Measurements from ENCODE around the gene SHISA7. TPM values are rescaled to one million over a fixed set of nuclear protein-coding genes. Genes with fewer than 3 reads are reported as not detected.
"Not testable (repeated sequence)": the region's sequence is repeated elsewhere in the genome, so short reads cannot be mapped to it uniquely, and the experiment has no call there.

Gene SHISA7
- total and polyA plus RNA-seq, 2 of the 4 experiments (the other 2 are of a cell fraction): not detected

DNA sequence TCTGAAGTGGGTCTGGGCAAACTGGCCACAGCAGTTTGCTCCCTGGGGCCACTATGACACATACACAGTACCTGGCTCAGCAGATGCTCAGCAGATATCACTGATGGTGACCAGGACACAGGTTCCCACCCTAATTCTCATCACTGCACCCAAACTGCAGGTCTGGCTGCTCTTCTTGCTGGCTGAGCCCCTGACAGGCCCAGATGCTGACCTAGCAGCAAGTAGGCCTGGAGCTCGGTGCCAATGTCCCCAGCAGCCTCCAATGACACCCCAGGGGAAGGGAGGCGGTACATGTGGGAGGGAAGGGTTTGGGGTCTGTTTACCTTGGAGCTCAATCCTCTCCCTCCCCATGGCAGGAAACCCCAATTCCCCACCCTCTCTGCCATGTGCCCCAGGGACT lies 40.6 kb downstream of the SHISA7 start:
- Histone ChIP-seq H3K9me3 (ENCODE audit: control insufficient read depth, insufficient read depth, low read length) (no peaks in the 10 kb centered on the region), H3K27me3 (ENCODE audit: control insufficient read depth, insufficient read depth, low read length) (no peaks in the 10 kb centered on the region), H2AK5ac (ENCODE audit: low read depth, low read length) (no peak overlapping the region), H4K20me1 (ENCODE audit: insufficient read depth, low read length) (peaks cover 71% of the 10 kb centered on the region), H3K4ac (ENCODE audit: low read depth, low read length) (no peak overlapping the region), H4K5ac (ENCODE audit: low read depth, low read length) (no peak overlapping the region), H2BK20ac (ENCODE audit: low read depth, low read length) (no peak overlapping the region), H3K79me1 (ENCODE audit: low read depth in 1 of 2, low read length in 2 of 2) (peaks cover 7 to 51% of the 10 kb centered on the region in 2 experiments), H3K4me2 (ENCODE audit: low read depth, low read length) (no peak overlapping the region), H3K9ac (ENCODE audit: low read depth, low read length) (no peak overlapping the region), H3K56ac (ENCODE audit: extremely low read depth, insufficient read depth, low read length) (no peak overlapping the region), H2AK9ac (replicated peaks; ENCODE audit: low read depth, low read length, poor library complexity) (no peak overlapping the region), H3K9me1 (ENCODE audit: insufficient read depth, low read length) (peaks cover 19% of the 10 kb centered on the region), H3K23ac (ENCODE audit: low read depth, low read length) (no peak overlapping the region), H3K4me3 (ENCODE audit: insufficient read depth, low read depth, low read length) (no peak overlapping the region), H2AFZ (replicated peaks; ENCODE audit: low read length, poor library complexity) (peak overlapping the region; percentile 32), H3K36me3 (ENCODE audit: control insufficient read depth, insufficient read depth, low read length) (peaks cover 44% of the 10 kb centered on the region), H2BK15ac (ENCODE audit: low read depth, low read length) (no peak overlapping the region), H3K14ac (replicated peaks; ENCODE audit: low read depth, low read length) (no peak overlapping the region), H3K4me1 (ENCODE audit: control insufficient read depth, insufficient read depth, low read length) (peaks cover 13% of the 10 kb centered on the region), H4K8ac (ENCODE audit: low read depth in 2 of 2, low read length in 2 of 2) (no peak overlapping the region), H4K91ac (ENCODE audit: insufficient read depth, low read depth, low read length) (no peak overlapping the region), H2BK120ac (ENCODE audit: low read depth, low read length) (no peak overlapping the region), H2BK5ac (ENCODE audit: low read depth, low read length, poor library complexity, severe bottlenecking) (no peak overlapping the region), H3K27ac (ENCODE audit: insufficient read depth, low read length) (no peak overlapping the region), H3K18ac (ENCODE audit: low read depth, low read length) (no peak overlapping the region)
- in situ Hi-C loops (cut with MboI; ENCODE audit: low sequenced_read_pairs) (no loop called here), intact Hi-C loops (cut with micrococcal nuclease) (no loop called here), dilution Hi-C loops (cut with HindIII; ENCODE audit: low sequenced_read_pairs, unreplicated experiment) (no loop called here)
- POLR2A ChIA-PET (ENCODE audit: unreplicated experiment): no interaction called here
- CTCF ChIA-PET: no interaction called here
- ATAC-seq (ENCODE audit: low read depth) (no peak), DNase-seq (no peak)
- WGBS, 2 experiments (ENCODE audit: extremely low coverage in 2 of 2, insufficient read length in 1 of 2): no CpG with 5 or more reads among the region's 2 CpGs
- no TSS peak for BruUV-seq (replicated peaks)
- TF ChIP-seq SMC3 (IDR thresholded peaks at IDR 0.05; ENCODE audit: low read depth, low read length) (no peak), NFE2L2 (IDR thresholded peaks at IDR 0.05; ENCODE audit: low read depth, low read length) (no peak), RCOR1 (IDR thresholded peaks at IDR 0.05; ENCODE audit: insufficient replicate concordance, low read length) (no peak), POLR2A (IDR thresholded peaks at IDR 0.05; ENCODE audit: low read depth, low read length) (no peak), RFX5 (IDR thresholded peaks at IDR 0.05; ENCODE audit: low read depth, low read length) (no peak)
- TF ChIP-seq, protein P1, sequence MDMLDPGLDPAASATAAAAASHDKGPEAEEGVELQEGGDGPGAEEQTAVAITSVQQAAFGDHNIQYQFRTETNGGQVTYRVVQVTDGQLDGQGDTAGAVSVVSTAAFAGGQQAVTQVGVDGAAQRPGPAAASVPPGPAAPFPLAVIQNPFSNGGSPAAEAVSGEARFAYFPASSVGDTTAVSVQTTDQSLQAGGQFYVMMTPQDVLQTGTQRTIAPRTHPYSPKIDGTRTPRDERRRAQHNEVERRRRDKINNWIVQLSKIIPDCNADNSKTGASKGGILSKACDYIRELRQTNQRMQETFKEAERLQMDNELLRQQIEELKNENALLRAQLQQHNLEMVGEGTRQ (IDR thresholded peaks at IDR 0.05; ENCODE audit: low read depth, low read length): no peak

DNA sequence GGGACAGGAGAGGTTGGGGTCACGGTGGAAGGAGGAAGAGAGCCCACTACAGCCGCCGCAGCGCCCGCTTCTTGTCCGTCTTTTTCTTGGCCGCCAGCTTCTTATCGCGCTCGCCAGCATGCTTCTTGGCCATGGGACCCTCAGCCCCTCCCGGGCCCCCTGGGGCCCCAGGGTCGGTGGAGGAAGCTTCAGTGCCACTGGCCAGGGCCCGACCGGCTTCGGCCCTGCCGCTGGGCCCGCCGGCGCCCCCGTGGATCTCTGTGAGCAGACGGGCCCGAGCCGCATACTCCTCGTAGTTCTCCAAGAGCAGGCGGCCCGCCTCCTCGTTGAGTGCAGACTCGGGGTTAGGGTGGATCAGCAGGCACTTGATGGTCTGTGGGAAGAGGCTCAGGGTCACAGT lies 41.7 kb downstream of the SHISA7 start:
- H3K4me2 ChIP-seq (ENCODE audit: low read depth, low read length); POLR2A ChIA-PET (ENCODE audit: unreplicated experiment); H3K9ac ChIP-seq (ENCODE audit: low read depth, low read length); H2BK120ac ChIP-seq (ENCODE audit: low read depth, low read length); H2BK5ac ChIP-seq (ENCODE audit: low read depth, low read length, poor library complexity, severe bottlenecking); ATAC-seq (ENCODE audit: low read depth); CTCF ChIA-PET; H3K27ac ChIP-seq (ENCODE audit: insufficient read depth, low read length); H2AK9ac ChIP-seq (replicated peaks; ENCODE audit: low read depth, low read length, poor library complexity); dilution Hi-C loops (cut with HindIII; ENCODE audit: low sequenced_read_pairs, unreplicated experiment); H3K23ac ChIP-seq (ENCODE audit: low read depth, low read length); H2BK20ac ChIP-seq (ENCODE audit: low read depth, low read length); H3K14ac ChIP-seq (replicated peaks; ENCODE audit: low read depth, low read length); BruUV-seq (replicated peaks); H3K9me3 ChIP-seq (ENCODE audit: control insufficient read depth, insufficient read depth, low read length); H2AK5ac ChIP-seq (ENCODE audit: low read depth, low read length); H2BK15ac ChIP-seq (ENCODE audit: low read depth, low read length); H4K5ac ChIP-seq (ENCODE audit: low read depth, low read length); H3K4me3 ChIP-seq (ENCODE audit: insufficient read depth, low read depth, low read length); H3K4me1 ChIP-seq (ENCODE audit: control insufficient read depth, insufficient read depth, low read length); H4K91ac ChIP-seq (ENCODE audit: insufficient read depth, low read depth, low read length); H3K56ac ChIP-seq (ENCODE audit: extremely low read depth, insufficient read depth, low read length); H3K4ac ChIP-seq (ENCODE audit: low read depth, low read length); in situ Hi-C loops (cut with MboI; ENCODE audit: low sequenced_read_pairs); H4K8ac ChIP-seq (ENCODE audit: low read depth in 2 of 2, low read length in 2 of 2); DNase-seq; H3K18ac ChIP-seq (ENCODE audit: low read depth, low read length); H2AFZ ChIP-seq (replicated peaks; ENCODE audit: low read length, poor library complexity); intact Hi-C loops (cut with micrococcal nuclease); H3K27me3 ChIP-seq (ENCODE audit: control insufficient read depth, insufficient read depth, low read length): not testable (repeated sequence)
- WGBS, 2 experiments (ENCODE audit: extremely low coverage in 2 of 2, insufficient read length in 1 of 2): no CpG with 5 or more reads among the region's 28 CpGs
- Histone ChIP-seq H3K9me1 (ENCODE audit: insufficient read depth, low read length) (peaks cover 15% of the 10 kb centered on the region), H4K20me1 (ENCODE audit: insufficient read depth, low read length) (peaks cover 62% of the 10 kb centered on the region), H3K36me3 (ENCODE audit: control insufficient read depth, insufficient read depth, low read length) (peaks cover 42% of the 10 kb centered on the region), H3K79me1 (ENCODE audit: low read depth in 1 of 2, low read length in 2 of 2) (peaks cover 7 to 51% of the 10 kb centered on the region in 2 experiments)

Data from IMR-90 (cell line).